ENCODE measurements around the gene MDH1.

GRCh38 chr2:63617366-63617765, 28.6 kb downstream of the MDH1 start:
- TF ChIP-seq CTCF (IDR thresholded peaks at IDR 0.05) (no peak), EP300 (IDR thresholded peaks at IDR 0.05) (no peak), POLR2AphosphoS5 (IDR thresholded peaks at IDR 0.05) (no peak), POLR2A (IDR thresholded peaks at IDR 0.05) (no peak)
